Parathyroid adenoma (tissue), 2 donors: ENCODE measurements around the gene GRID1.

ENCODE experiments used
- H2AFZ ChIP-seq: fragments of 300-600 bp; sonication (generic); one replicate; pipeline ENCODE4 v1.7.0; 2017; ENCODE audit warnings: antibody characterized with exemption, mild to moderate bottlenecking
- H3K27ac ChIP-seq: fragments of 300-600 bp; sonication (generic); one replicate; pipeline ENCODE4 v1.7.0; 2017
- H3K27me3 ChIP-seq: fragments of 300-600 bp; sonication (generic); one replicate; pipeline ENCODE4 v1.7.0; 2017; ENCODE audit warnings: low read length; ENCODE audit not compliant: control insufficient read depth, insufficient read depth
- H3K36me3 ChIP-seq: fragments of 300-600 bp; sonication (generic); one replicate; pipeline ENCODE4 v1.7.0; 2017; ENCODE audit warnings: low read length; ENCODE audit not compliant: control insufficient read depth, insufficient read depth
- H3K4me1 ChIP-seq: fragments of 300-600 bp; sonication (generic); one replicate; pipeline ENCODE4 v1.7.0; 2017; ENCODE audit warnings: control low read depth
- H3K4me2 ChIP-seq: fragments of 300-600 bp; sonication (generic); one replicate; pipeline ENCODE4 v1.7.0; 2017; ENCODE audit warnings: low read length
- H3K4me3 ChIP-seq: fragments of 300-600 bp; sonication (generic); one replicate; pipeline ENCODE4 v1.7.0; 2017; ENCODE audit warnings: low read depth, low read length
- H3K79me2 ChIP-seq: fragments of 300-600 bp; sonication (generic); one replicate; pipeline ENCODE4 v1.7.0; 2017; ENCODE audit warnings: control low read depth
- H3K9ac ChIP-seq: fragments of 300-600 bp; sonication (generic); one replicate; pipeline ENCODE4 v1.7.0; 2017; ENCODE audit warnings: mild to moderate bottlenecking
- H3K9me3 ChIP-seq: fragments of 300-600 bp; sonication (generic); one replicate; pipeline ENCODE4 v1.7.0; 2017; ENCODE audit warnings: low read length; ENCODE audit not compliant: control insufficient read depth
- CTCF ChIP-seq: fragments of 300-600 bp; sonication (generic); IDR thresholded peaks from one replicate; pipeline ENCODE4 v1.7.0; 2017; ENCODE audit warnings: antibody characterized with exemption, mild to moderate bottlenecking
- donor health status: primary hyperparathyroidism.

The GRID1 gene

DNA sequence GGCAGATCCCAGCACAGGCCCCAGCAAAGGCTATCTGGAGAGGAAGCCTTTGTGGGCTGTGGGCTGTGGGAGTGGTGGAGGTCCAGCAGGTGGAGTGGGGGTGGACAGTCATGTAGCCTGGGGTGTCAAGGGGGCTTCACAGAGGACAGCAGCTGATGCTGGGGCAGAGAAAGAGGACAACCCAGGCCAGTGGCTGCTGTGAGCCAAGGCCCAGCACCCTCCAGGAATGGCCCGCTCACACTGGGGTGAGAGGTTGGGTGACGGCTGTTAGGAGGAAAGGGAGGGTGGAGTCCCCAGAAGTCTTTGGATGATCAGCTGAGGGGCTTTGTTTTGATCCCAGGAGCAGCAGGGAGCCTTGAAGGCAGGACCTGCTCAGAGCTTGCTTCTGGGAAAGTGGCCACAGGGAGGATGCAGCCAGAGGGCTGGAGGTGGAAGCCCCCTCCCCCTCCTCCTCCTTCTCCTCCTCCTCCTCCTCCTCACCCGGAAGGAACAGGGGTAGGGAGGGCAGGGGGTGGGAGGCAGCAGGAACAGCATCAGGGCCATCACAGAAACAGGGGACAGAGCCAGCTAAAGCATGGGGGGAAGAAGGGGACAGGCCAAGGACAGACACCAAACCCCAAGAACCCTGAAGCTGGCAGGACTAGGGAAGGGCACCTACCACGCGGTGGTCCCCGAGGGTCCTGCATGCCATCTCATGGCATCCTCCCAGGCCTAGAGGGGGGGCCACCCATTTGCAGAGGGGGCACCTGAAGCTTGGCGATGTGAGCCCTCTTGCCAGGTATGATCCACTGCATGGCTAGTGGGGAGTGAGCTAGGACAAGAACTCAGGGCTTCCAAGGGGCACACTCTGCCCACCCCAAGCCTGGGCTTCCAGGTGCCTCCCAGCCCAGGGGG, 144.9 kb downstream of the GRID1 start:
- H3K79me2 ChIP-seq = no peaks in the 10 kb centered on the region
- H3K36me3 ChIP-seq = no peaks in the 10 kb centered on the region
- no peaks in the 10 kb centered on the region for H3K4me1 ChIP-seq
- no peaks in the 10 kb centered on the region for H3K27me3 ChIP-seq
- no peak for TF ChIP-seq CTCF
- no peak overlapping the region for H3K4me3 ChIP-seq
- no peak overlapping the region for H3K9ac ChIP-seq
- H3K9me3 ChIP-seq = no peaks in the 10 kb centered on the region
- no peak overlapping the region for H2AFZ ChIP-seq
- no peak overlapping the region for H3K4me2 ChIP-seq
- no peak overlapping the region for H3K27ac ChIP-seq

- Histone ChIP-seq H2AFZ (no peak overlapping the region), H3K79me2 (no peaks in the 10 kb centered on the region), H3K9ac (no peak overlapping the region), H3K4me3 (no peak overlapping the region), H3K4me1 (no peaks in the 10 kb centered on the region), H3K36me3 (no peaks in the 10 kb centered on the region), H3K9me3 (no peaks in the 10 kb centered on the region), H3K4me2 (no peak overlapping the region), H3K27ac (no peak overlapping the region), H3K27me3 (no peaks in the 10 kb centered on the region)
- TF ChIP-seq CTCF = no peak
Measured at GRCh38 chr10:86220626-86221025, 146.0 kb downstream of the GRID1 start.

DNA sequence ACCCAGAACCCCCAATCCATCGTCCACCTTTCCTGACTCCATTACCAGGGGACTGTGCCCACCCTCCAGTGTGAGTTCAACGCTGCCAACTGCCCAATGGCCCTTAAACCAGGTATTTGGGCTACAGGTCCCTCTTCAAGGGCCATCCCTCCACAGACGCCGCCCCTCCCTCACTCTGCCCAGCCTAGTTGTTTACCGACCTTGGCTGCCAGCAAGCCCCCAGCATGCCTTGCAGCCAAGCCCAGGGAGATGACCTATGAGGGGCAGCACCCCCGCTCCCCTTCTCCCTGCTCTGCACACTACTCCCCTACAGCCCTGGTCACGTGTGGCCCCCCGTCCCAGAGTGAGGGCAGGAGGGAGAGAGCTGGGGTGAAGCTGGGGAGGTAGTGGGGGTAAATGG, 147.3 kb downstream of the GRID1 start:
- TF ChIP-seq CTCF = no peak
- Histone ChIP-seq H2AFZ (no peak overlapping the region), H3K36me3 (no peaks in the 10 kb centered on the region), H3K27me3 (no peaks in the 10 kb centered on the region), H3K4me3 (no peak overlapping the region), H3K4me2 (no peak overlapping the region), H3K4me1 (no peaks in the 10 kb centered on the region), H3K9ac (no peak overlapping the region), H3K9me3 (no peaks in the 10 kb centered on the region), H3K27ac (no peak overlapping the region), H3K79me2 (no peaks in the 10 kb centered on the region)

GRCh38 chr10:86218842-86219241, 147.8 kb downstream of the GRID1 start:
- no peaks in the 10 kb centered on the region for H3K9me3 ChIP-seq
- H3K27me3 ChIP-seq = no peaks in the 10 kb centered on the region
- H3K4me1 ChIP-seq = no peaks in the 10 kb centered on the region
- no peak overlapping the region for H3K27ac ChIP-seq
- no peak overlapping the region for H3K9ac ChIP-seq
- TF ChIP-seq CTCF = no peak
- no peak overlapping the region for H3K4me2 ChIP-seq
- no peaks in the 10 kb centered on the region for H3K79me2 ChIP-seq
- no peaks in the 10 kb centered on the region for H3K36me3 ChIP-seq
- no peak overlapping the region for H2AFZ ChIP-seq
- no peak overlapping the region for H3K4me3 ChIP-seq

GRCh38 chr10:86218160-86218559, 148.4 kb downstream of the GRID1 start:
- no peaks in the 10 kb centered on the region for H3K27me3 ChIP-seq
- no peak overlapping the region for H2AFZ ChIP-seq
- no peak overlapping the region for H3K4me3 ChIP-seq
- no peak overlapping the region for H3K27ac ChIP-seq
- H3K4me2 ChIP-seq = no peak overlapping the region
- H3K4me1 ChIP-seq = no peaks in the 10 kb centered on the region
- no peaks in the 10 kb centered on the region for H3K79me2 ChIP-seq
- no peak for TF ChIP-seq CTCF
- no peaks in the 10 kb centered on the region for H3K9me3 ChIP-seq
- no peak overlapping the region for H3K9ac ChIP-seq
- H3K36me3 ChIP-seq = no peaks in the 10 kb centered on the region
